ENCODE results near the gene HECTD1.

DNA sequence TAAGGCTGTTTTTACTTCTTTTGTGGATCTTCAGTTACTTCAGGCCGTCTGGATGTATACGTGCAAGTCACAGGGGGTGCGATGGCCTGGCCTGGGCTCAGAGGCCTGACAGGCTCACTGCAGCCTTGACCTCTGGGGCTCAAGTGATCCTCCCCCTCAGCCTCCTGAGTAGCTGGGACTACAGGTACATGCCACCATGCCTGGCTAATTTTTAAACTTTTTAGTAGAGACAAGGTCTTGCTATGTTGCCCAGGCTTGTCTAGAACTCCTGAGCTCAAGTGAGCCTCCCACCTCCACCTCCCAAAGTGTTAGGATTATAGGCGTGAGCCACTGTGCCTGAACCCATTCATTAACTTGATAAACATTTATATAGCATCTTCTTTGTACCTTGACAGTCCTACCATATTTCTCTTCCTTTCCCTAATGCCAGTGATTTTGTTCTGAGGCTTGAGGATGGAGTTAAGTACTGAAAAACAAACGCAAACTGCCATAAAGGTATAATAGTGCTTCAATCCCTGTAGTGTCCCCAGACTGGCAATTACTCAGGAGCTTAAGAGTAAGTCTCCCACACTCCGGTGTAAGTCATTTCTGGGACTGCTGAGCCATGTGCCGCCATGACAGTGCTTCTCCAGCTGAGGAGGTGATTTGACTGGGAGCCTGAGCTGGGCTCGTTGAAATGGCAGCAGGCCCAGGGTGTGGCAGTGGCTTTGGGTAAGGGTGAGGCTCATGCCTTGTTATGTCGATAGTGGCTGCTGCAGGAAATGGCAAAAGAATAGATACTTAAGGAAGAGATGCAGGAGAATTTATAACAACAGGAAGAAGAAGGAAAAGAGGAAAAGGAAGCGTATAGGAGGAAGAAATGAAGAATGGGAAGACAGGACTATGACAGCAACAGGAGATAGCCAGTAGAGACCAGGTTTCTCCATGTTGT, 43.7 kb upstream of the HECTD1 start:
- TF ChIP-seq, protein P1, sequence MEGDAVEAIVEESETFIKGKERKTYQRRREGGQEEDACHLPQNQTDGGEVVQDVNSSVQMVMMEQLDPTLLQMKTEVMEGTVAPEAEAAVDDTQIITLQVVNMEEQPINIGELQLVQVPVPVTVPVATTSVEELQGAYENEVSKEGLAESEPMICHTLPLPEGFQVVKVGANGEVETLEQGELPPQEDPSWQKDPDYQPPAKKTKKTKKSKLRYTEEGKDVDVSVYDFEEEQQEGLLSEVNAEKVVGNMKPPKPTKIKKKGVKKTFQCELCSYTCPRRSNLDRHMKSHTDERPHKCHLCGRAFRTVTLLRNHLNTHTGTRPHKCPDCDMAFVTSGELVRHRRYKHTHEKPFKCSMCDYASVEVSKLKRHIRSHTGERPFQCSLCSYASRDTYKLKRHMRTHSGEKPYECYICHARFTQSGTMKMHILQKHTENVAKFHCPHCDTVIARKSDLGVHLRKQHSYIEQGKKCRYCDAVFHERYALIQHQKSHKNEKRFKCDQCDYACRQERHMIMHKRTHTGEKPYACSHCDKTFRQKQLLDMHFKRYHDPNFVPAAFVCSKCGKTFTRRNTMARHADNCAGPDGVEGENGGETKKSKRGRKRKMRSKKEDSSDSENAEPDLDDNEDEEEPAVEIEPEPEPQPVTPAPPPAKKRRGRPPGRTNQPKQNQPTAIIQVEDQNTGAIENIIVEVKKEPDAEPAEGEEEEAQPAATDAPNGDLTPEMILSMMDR (conservative IDR thresholded peaks at IDR 0.05; ENCODE audit: low read length), result no peak
- no peak for TF ChIP-seq EZH2phosphoT487 (IDR thresholded peaks at IDR 0.05; ENCODE audit: borderline replicate concordance, low read depth, low read length)
